Measurements from ENCODE around the gene BID.

DNA sequence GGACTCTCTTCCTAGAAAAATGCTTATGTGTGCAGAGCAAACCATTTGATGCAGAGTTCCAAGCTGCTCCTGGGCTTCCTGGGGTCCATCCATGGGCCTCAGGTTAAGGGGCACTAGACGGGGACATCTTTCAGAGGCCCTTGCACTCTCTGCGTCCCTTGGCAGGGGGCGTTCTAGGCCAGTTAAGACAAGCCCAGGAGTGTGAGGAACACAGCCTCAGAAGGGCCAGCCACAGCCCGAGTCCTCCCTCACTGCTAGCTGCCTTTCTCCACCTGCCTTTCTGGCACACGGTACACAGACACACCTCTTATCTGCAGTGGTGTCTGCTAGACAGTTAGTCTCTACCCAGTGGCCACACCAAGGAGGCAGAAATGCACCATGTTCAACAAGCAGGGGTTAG lies 18.0 kb upstream of the BID start:
- TF ChIP-seq, protein P1, sequence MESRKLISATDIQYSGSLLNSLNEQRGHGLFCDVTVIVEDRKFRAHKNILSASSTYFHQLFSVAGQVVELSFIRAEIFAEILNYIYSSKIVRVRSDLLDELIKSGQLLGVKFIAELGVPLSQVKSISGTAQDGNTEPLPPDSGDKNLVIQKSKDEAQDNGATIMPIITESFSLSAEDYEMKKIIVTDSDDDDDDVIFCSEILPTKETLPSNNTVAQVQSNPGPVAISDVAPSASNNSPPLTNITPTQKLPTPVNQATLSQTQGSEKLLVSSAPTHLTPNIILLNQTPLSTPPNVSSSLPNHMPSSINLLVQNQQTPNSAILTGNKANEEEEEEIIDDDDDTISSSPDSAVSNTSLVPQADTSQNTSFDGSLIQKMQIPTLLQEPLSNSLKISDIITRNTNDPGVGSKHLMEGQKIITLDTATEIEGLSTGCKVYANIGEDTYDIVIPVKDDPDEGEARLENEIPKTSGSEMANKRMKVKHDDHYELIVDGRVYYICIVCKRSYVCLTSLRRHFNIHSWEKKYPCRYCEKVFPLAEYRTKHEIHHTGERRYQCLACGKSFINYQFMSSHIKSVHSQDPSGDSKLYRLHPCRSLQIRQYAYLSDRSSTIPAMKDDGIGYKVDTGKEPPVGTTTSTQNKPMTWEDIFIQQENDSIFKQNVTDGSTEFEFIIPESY (IDR thresholded peaks at IDR 0.05; ENCODE audit: extremely low read depth, insufficient replicate concordance, low read length) = no peak
- TF ChIP-seq SIN3A (IDR thresholded peaks at IDR 0.05; ENCODE audit: low read depth) (no peak), CEBPB (IDR thresholded peaks at IDR 0.05; ENCODE audit: low read depth) (no peak), JUND (IDR thresholded peaks at IDR 0.05) (no peak), RAD21 (IDR thresholded peaks at IDR 0.05; ENCODE audit: low read depth) (no peak), POLR2A (IDR thresholded peaks at IDR 0.05; ENCODE audit: borderline replicate concordance, extremely low read depth, insufficient read depth, insufficient read length) (no peak), TCF7L2 (IDR thresholded peaks at IDR 0.05; ENCODE audit: borderline replicate concordance, extremely low read depth, insufficient read depth, insufficient read length) (no peak), EZH2 (IDR thresholded peaks at IDR 0.05) (no peak), EZH2phosphoT487 (IDR thresholded peaks at IDR 0.05; ENCODE audit: borderline replicate concordance) (no peak), POLR2AphosphoS5 (IDR thresholded peaks at IDR 0.05; ENCODE audit: low read depth, low read length) (no peak), YY1 (IDR thresholded peaks at IDR 0.05; ENCODE audit: extremely low read depth, insufficient replicate concordance, low read depth, low read length) (no peak)
- TF ChIP-seq, protein P2, sequence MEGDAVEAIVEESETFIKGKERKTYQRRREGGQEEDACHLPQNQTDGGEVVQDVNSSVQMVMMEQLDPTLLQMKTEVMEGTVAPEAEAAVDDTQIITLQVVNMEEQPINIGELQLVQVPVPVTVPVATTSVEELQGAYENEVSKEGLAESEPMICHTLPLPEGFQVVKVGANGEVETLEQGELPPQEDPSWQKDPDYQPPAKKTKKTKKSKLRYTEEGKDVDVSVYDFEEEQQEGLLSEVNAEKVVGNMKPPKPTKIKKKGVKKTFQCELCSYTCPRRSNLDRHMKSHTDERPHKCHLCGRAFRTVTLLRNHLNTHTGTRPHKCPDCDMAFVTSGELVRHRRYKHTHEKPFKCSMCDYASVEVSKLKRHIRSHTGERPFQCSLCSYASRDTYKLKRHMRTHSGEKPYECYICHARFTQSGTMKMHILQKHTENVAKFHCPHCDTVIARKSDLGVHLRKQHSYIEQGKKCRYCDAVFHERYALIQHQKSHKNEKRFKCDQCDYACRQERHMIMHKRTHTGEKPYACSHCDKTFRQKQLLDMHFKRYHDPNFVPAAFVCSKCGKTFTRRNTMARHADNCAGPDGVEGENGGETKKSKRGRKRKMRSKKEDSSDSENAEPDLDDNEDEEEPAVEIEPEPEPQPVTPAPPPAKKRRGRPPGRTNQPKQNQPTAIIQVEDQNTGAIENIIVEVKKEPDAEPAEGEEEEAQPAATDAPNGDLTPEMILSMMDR (IDR thresholded peaks at IDR 0.05 in 2 of 3, conservative IDR thresholded peaks at IDR 0.05 in 1 of 3; ENCODE audit: borderline replicate concordance in 1 of 3, insufficient read depth in 1 of 3, low read depth in 2 of 3, low read length in 2 of 3) = no peak
- TF ChIP-seq, protein P3, sequence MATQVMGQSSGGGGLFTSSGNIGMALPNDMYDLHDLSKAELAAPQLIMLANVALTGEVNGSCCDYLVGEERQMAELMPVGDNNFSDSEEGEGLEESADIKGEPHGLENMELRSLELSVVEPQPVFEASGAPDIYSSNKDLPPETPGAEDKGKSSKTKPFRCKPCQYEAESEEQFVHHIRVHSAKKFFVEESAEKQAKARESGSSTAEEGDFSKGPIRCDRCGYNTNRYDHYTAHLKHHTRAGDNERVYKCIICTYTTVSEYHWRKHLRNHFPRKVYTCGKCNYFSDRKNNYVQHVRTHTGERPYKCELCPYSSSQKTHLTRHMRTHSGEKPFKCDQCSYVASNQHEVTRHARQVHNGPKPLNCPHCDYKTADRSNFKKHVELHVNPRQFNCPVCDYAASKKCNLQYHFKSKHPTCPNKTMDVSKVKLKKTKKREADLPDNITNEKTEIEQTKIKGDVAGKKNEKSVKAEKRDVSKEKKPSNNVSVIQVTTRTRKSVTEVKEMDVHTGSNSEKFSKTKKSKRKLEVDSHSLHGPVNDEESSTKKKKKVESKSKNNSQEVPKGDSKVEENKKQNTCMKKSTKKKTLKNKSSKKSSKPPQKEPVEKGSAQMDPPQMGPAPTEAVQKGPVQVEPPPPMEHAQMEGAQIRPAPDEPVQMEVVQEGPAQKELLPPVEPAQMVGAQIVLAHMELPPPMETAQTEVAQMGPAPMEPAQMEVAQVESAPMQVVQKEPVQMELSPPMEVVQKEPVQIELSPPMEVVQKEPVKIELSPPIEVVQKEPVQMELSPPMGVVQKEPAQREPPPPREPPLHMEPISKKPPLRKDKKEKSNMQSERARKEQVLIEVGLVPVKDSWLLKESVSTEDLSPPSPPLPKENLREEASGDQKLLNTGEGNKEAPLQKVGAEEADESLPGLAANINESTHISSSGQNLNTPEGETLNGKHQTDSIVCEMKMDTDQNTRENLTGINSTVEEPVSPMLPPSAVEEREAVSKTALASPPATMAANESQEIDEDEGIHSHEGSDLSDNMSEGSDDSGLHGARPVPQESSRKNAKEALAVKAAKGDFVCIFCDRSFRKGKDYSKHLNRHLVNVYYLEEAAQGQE (IDR thresholded peaks at IDR 0.05; ENCODE audit: low read depth) = no peak
- TF ChIP-seq, protein P4, sequence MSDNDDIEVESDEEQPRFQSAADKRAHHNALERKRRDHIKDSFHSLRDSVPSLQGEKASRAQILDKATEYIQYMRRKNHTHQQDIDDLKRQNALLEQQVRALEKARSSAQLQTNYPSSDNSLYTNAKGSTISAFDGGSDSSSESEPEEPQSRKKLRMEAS (IDR thresholded peaks at IDR 0.05) = no peak
